Right cardiac atrium (tissue), 5 donors: ENCODE measurements around the gene BSN. TPM values are rescaled to one million over a fixed set of nuclear protein-coding genes. Genes with fewer than 3 reads are reported as not detected.

Source experiments
- ATAC-seq, 2 donors: fragments of 200-7000 bp; cut with Tn5 transposase; one replicate each; pipeline versions ENCODE4 v1.8.0 to v1.9.1; 2020; ENCODE audit warnings: moderate library complexity in 2 of 2, mild to moderate bottlenecking in 1 of 2
- DNase-seq, 3 donors: peaks; one replicate each; pipeline ENCODE4 v3.0.0-alpha.2; 2020
- H3K27ac ChIP-seq: one replicate; pipeline ENCODE4 v1.5.1; 2013; ENCODE audit warnings: mild to moderate bottlenecking, low read length, control low read depth, moderate library complexity
- H3K27me3 ChIP-seq: one replicate; pipeline ENCODE4 v1.6.1; 2013; ENCODE audit not compliant: control insufficient read depth, insufficient read depth
- H3K4me1 ChIP-seq: one replicate; pipeline ENCODE4 v1.6.1; 2013; ENCODE audit warnings: low read length; ENCODE audit not compliant: control insufficient read depth, insufficient read depth
- H3K4me3 ChIP-seq: one replicate; pipeline ENCODE4 v1.5.1; 2013; ENCODE audit warnings: low read length, control low read depth
- H3K9me3 ChIP-seq: one replicate; pipeline ENCODE4 v1.6.1; 2013; ENCODE audit warnings: low read length; ENCODE audit not compliant: control insufficient read depth
- WGBS: extraction: QIAGEN DNeasy Blood & Tissue Kit; methylation state at CpG from one replicate; pipeline ENCODE4 v1.1.7; 2013; 5-methylcytosine and 5-hydroxymethylcytosine counted together
- intact Hi-C, 4 donors: fragments of 100-400 bp; cut with DNase I; formaldehyde crosslinking; loops; one replicate each; pipeline versions ENCODE4 v1.11.0 to v1.14.0; 2022 to 2023
- polyA plus RNA-seq: library from polyadenylated mRNA; stranded (reverse); fragments of 200-250 nt; gene quantifications from one replicate; pipeline ENCODE4 v1.2.3, GENCODE V29; 2013
- total RNA-seq, 4 donors: library from RNA; stranded (reverse); fragmentation: NEBNext Ultra II Directional; extraction: Animal tissue kit (Norgen Biotek cat#: 25700); gene quantifications; one replicate each; pipeline ENCODE4 v1.2.1, GENCODE V29; 2021
- donor health status: healthy with polysubstance abuse.
- donor health status: DM: no; HTN: yes; CAD: no.
- donor health status: DM: no; HTN: no; CAD: no.
- donor health status: DM: no; HTN: yes; CAD: no; lungs with severe emphysema.
- donor health status: DM: yes; HTN: yes; CAD: no.

Gene BSN
- total and polyA plus RNA-seq, 5 donors: 0.25 to 1.4 (median 0.38) TPM

DNA sequence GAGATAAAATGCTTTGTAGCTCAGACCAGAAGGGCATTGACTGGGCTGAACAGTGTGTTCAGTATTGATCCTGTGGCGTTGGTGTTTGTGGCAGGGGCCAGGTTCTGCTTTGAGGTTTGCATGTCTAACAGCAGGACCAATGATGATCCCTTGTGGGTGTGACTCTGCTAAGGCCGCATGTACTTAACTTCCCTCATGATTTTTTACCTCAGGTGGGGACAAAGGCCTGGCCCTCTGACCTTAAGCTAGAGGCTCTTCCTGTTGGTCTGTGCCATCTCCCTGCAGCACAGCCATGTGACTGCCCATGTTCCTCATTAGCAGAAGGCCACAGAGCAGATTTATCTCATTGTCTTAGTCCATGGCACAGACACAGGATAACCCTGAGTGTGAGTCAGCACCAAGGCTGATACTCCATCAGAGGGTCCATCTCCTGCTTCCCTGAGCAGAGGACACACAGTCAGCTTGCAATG, 34.3 kb upstream of the BSN start:
- WGBS: 83% methylated on average over 2 of the region's 2 CpGs
- ATAC-seq (peak; percentile 9 to 30), DNase-seq (no peak)
- no peaks in the 10 kb centered on the region for H3K9me3 ChIP-seq
- H3K27me3 ChIP-seq: no peaks in the 10 kb centered on the region
- intact Hi-C loops: loop anchor here in 1 of 4 donors (10.0 kb wide), 1 partner anchor 365 kb away; no protein-coding TSS in a partner anchor
- no peak overlapping the region for H3K4me3 ChIP-seq
- H3K4me1 ChIP-seq: peaks cover 21% of the 10 kb centered on the region
- no peak overlapping the region for H3K27ac ChIP-seq

DNA sequence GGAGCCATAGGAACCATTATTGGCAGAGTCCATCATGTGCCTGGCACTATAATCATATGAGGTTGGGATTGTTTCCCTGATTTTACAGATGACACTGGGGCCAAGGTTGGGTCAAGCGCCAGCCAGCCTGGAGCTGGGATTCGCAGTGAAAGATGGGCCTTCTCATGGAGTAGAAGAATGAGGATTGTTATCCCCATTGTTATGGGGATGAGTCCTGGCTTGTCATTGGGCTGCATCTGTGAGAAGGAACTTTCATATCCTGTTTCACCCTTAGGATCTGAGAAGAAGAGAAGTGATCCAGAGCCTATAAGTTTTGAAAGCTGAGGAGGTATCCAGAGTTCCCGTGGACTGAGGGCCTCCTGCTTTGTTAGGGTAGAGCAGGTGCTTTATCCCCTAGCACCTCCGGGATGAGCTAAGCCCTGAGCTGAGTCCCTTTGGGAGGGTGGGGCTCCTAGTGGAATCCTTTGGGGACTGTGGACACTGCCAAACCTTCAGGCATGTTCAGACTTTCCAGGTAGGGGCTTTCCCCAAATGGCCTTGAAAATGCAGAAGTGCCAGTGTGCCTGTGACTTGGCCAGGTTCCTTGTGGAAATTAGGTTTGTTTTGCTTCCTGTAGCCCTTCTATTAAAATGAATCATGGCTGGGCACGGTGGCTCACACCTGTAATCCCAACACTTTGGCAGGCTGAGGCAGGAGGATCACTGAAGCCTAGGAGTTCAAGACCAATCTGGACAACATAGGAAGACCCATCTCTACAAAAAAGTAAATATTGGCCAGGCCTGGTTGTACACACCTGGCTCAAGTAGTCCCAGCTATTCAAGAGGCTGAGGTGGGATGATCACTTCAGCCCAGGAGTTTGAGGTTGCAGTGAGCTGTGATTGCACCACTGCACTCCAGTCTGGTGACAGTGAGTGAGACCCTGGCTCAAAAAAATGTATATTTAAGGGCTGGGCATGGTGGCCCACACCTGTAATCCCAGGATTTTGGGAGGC, 30.2 kb upstream of the BSN start:
- no peak for DNase-seq
- peaks cover 12% of the 10 kb centered on the region for H3K4me1 ChIP-seq
- no peak overlapping the region for H3K4me3 ChIP-seq
- intact Hi-C loops: loop anchor here in 1 of 4 donors (10.0 kb wide), 1 partner anchor 361 kb away; no protein-coding TSS in a partner anchor
- ATAC-seq: no peak
- no peaks in the 10 kb centered on the region for H3K9me3 ChIP-seq
- H3K27ac ChIP-seq: no peak overlapping the region
- H3K27me3 ChIP-seq: no peaks in the 10 kb centered on the region
- WGBS: 81% methylated on average over 5 of the region's 5 CpGs

- H3K9me3 ChIP-seq: no peaks in the 10 kb centered on the region
- intact Hi-C loops: loop anchor here in 1 of 4 donors (10.0 kb wide), 1 partner anchor 355 kb away; no protein-coding TSS in a partner anchor
- H3K27ac ChIP-seq: no peak overlapping the region
- DNase-seq: no peak
- ATAC-seq: no peak
- H3K4me3 ChIP-seq: no peak overlapping the region
- H3K27me3 ChIP-seq: no peaks in the 10 kb centered on the region
- peaks cover 6% of the 10 kb centered on the region for H3K4me1 ChIP-seq
Observed at GRCh38 chr3:49529567-49529966, 24.7 kb upstream of the BSN start.

- DNase-seq (no peak), ATAC-seq (no peak)
- Histone ChIP-seq H3K27ac (no peak overlapping the region), H3K4me3 (no peak overlapping the region), H3K4me1 (peaks cover 6% of the 10 kb centered on the region), H3K9me3 (no peaks in the 10 kb centered on the region), H3K27me3 (no peaks in the 10 kb centered on the region)
- 84% methylated on average over 5 of the region's 5 CpGs for WGBS
- intact Hi-C loops: no loop called here
Observed at GRCh38 chr3:49530231-49530630, 24.0 kb upstream of the BSN start.

DNA sequence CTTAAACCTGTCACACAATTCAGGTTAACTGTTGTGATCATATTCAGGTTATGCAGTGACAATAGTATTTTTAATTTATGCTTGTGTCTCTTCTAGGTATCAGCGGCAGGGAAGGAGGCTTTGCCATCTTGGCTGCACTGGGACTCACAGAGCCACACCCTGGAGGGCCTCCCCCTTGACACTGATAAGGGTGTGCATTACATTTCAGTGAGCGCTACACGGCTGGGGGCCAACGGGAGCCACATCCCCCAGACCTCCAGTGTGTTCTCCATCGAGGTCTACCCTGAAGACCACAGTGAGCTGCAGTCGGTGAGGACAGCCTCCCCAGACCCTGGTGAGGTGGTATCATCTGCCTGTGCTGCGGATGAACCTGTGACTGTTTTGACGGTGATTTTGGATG, 23.6 kb upstream of the BSN start:
- Histone ChIP-seq H3K9me3 (no peaks in the 10 kb centered on the region), H3K4me3 (no peak overlapping the region), H3K4me1 (peaks cover 6% of the 10 kb centered on the region), H3K27me3 (no peaks in the 10 kb centered on the region), H3K27ac (no peak overlapping the region)
- WGBS: 73% methylated on average over 8 of the region's 8 CpGs
- ATAC-seq: no peak
- no peak for DNase-seq
- intact Hi-C loops: no loop called here

DNA sequence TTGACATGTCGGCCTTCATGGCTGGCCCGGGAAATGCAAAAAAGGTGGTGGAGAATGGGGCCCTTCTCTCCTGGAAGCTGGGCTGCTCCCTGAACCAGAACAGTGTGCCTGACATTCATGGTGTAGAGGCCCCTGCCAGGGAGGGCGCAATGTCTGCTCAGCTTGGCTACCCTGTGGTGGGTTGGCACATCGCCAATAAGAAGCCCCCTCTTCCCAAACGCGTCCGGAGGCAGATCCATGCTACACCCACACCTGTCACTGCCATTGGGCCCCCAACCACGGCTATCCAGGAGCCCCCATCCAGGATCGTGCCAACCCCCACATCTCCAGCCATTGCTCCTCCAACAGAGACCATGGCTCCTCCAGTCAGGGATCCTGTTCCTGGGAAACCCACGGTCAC, 23.1 kb upstream of the BSN start:
- Histone ChIP-seq H3K27me3 (no peaks in the 10 kb centered on the region), H3K4me1 (peaks cover 6% of the 10 kb centered on the region), H3K4me3 (no peak overlapping the region), H3K27ac (no peak overlapping the region), H3K9me3 (no peaks in the 10 kb centered on the region)
- intact Hi-C loops: no loop called here
- DNase-seq (no peak), ATAC-seq (no peak)
- WGBS: 86% methylated on average over 10 of the region's 10 CpGs

GRCh38 chr3:49531715-49532114, 22.6 kb upstream of the BSN start:
- ATAC-seq: no peak
- Histone ChIP-seq H3K4me1 (peaks cover 7% of the 10 kb centered on the region), H3K9me3 (no peaks in the 10 kb centered on the region), H3K27me3 (no peaks in the 10 kb centered on the region), H3K4me3 (no peak overlapping the region), H3K27ac (no peak overlapping the region)
- intact Hi-C loops: no loop called here
- no peak for DNase-seq
- 95% methylated on average over 16 of the region's 16 CpGs for WGBS

DNA sequence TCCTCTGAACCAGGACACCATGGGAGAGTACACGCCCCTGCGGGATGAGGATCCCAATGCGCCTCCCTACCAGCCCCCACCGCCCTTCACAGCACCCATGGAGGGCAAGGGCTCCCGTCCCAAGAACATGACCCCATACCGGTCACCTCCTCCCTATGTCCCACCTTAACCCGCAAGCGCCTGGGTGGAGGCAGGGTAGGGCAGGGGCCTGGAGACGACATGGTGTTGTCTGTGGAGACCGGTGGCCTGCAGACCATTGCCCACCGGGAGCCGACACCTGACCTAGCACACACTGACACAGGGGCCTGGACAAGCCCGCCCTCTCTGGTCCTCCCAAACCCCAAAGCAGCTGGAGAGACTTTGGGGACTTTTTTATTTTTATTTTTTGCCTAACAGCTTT, 21.2 kb upstream of the BSN start:
- no peak overlapping the region for H3K27ac ChIP-seq
- intact Hi-C loops: no loop called here
- ATAC-seq (no peak), DNase-seq (no peak)
- 92% methylated on average over 13 of the region's 13 CpGs for WGBS
- H3K4me3 ChIP-seq: no peak overlapping the region
- no peaks in the 10 kb centered on the region for H3K9me3 ChIP-seq
- no peaks in the 10 kb centered on the region for H3K27me3 ChIP-seq
- peaks cover 8% of the 10 kb centered on the region for H3K4me1 ChIP-seq

- Histone ChIP-seq H3K27ac (no peak overlapping the region), H3K4me1 (peaks cover 8% of the 10 kb centered on the region), H3K4me3 (no peak overlapping the region), H3K27me3 (no peaks in the 10 kb centered on the region), H3K9me3 (no peaks in the 10 kb centered on the region)
- WGBS: 81% methylated on average over 9 of the region's 9 CpGs
- DNase-seq (no peak), ATAC-seq (no peak)
- intact Hi-C loops: no loop called here
Observed at GRCh38 chr3:49533786-49534519, 20.3 kb upstream of the BSN start.

DNA sequence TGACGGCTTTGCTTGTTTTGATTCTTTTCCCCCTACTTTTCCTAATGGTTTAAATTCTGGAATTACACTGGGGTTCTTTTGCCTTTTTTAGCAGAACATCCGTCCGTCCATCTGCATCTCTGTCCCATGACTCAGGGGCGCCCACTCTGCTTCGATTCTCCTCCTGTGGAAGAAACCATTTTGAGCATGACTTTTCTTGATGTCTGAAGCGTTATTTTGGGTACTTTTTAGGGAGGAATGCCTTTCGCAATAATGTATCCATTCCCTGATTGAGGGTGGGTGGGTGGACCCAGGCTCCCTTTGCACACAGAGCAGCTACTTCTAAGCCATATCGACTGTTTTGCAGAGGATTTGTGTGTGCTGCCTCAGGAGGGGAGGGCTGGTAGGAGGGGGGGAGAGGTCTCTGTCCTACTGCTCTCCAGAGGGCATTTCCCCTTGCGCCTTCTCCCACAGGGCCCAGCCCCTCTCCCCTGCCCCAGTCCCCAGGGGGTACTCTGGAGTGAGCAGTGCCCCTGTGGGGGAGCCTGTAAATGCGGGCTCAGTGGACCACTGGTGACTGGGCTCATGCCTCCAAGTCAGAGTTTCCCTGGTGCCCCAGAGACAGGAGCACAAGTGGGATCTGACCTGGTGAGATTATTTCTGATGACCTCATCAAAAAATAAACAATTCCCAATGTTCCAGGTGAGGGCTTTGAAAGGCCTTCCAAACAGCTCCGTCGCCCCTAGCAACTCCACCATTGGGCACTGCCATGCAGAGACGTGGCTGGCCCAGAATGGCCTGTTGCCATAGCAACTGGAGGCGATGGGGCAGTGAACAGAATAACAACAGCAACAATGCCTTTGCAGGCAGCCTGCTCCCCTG, 19.5 kb upstream of the BSN start:
- Histone ChIP-seq H3K9me3 (no peaks in the 10 kb centered on the region), H3K4me1 (peaks cover 8% of the 10 kb centered on the region), H3K27ac (no peak overlapping the region), H3K27me3 (no peaks in the 10 kb centered on the region), H3K4me3 (no peak overlapping the region)
- no peak for ATAC-seq
- WGBS: 82% methylated on average over 14 of the region's 14 CpGs
- DNase-seq: no peak
- intact Hi-C loops: loop anchor here in 2 of 4 donors (5.0 kb wide), 1 partner anchor 137 kb away; the partner anchor contains the start of gene APEH (in 2 of the 2)
